ENCODE measurements around the gene ZNF425.

Gene ZNF425

DNA sequence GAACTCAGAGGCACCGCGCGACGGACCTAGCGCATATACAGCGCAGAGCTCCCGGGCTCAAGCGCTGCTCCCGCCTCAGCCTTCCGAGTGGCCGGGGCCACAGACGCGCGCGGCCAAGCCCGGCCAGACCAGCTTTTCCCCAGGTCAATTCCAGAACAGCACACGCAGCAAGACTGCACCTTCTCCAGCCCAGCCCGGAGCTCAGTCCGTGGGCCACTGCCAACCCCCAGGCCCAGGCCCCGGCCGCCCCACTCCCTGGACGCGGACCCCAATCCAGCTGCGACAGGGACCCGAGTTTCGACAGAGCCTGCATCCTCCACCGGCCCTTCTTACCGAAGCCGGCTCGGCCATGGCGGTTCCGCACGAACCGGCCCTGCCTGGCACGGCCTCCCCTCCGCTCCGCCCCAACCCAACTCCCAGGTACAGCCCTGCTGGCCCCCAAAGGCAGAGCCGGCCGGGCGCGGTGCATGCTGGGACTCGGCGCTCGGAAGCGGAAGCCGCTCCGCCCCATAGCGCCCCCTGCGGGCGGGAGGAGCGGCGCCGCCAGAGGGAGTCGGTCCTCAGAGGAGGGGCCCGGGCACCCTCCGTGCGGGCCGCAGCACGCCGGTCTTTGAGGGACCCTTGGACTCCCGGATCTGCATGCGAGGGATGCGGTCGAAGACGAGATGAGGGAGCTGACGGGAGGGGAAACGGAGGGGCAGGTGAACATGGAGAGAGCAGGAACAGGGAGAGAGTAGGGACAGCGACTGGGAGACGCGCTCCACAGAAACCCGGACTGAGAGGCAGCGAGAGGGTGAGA, at the start of gene ZNF425:
TSS of gene ZNF425 (minus strand) at position 462 of the 799 bp plus-strand sequence. CDS start at position 351, 111 bp downstream.
- Mint-ChIP-seq H3K4me3 (peak within 1 kb of the TSS; percentile 89 to 97), H3K9me3 (peaks cover 5 to 6% of the 10 kb centered on the region in 2 donors), H3K27ac (peak within 1 kb of the TSS; percentile 99), H3K4me1 (peaks cover 13 to 30% of the 10 kb centered on the region in 2 donors), H3K36me3 (peaks cover 24% of the 10 kb centered on the region in 2 donors), H3K27me3 (no peaks in the 10 kb centered on the region)
- ATAC-seq (replicated peaks) (peak; percentile 88 to 90), DNase-seq (peak; percentile 91)

DNA sequence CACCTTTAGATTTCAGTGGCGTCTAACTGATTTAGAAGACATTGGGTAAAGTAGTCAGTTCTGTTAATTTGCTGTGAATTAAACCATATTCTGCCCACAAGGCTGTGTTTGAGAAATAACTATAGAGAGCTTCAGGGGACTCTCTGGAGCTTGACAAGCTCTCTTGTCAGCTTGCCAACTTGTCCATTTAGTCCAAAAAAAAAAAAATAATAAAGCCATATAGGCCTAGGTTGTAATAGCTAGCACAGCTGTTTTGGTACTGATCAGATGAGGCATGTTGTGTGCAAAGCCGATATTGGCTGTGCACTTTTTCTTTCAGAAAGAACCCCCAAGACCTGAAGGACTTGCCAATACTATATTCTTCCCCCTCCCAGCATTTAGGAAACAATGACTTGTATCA, 49.0 kb upstream of the ZNF425 start:
- H3K4me3 Mint-ChIP-seq, result no peak overlapping the region
- H3K27ac Mint-ChIP-seq, result no peak overlapping the region
- no peaks in the 10 kb centered on the region for H3K4me1 Mint-ChIP-seq
- no peaks in the 10 kb centered on the region for H3K9me3 Mint-ChIP-seq
- no peak for ATAC-seq (replicated peaks)
- no peaks in the 10 kb centered on the region for H3K27me3 Mint-ChIP-seq
- peaks cover 27 to 35% of the 10 kb centered on the region in 2 donors for H3K36me3 Mint-ChIP-seq
- DNase-seq, result no peak

- ATAC-seq (replicated peaks) (no peak), DNase-seq (no peak)
- no peaks in the 10 kb centered on the region for H3K27me3 Mint-ChIP-seq
- H3K4me3 Mint-ChIP-seq, result no peak overlapping the region
- no peaks in the 10 kb centered on the region for H3K9me3 Mint-ChIP-seq
- no peaks in the 10 kb centered on the region for H3K4me1 Mint-ChIP-seq
- H3K36me3 Mint-ChIP-seq, result peaks cover 13 to 22% of the 10 kb centered on the region in 2 donors
- no peak overlapping the region for H3K27ac Mint-ChIP-seq
Measured at GRCh38 chr7:149172534-149172920, 46.4 kb upstream of the ZNF425 start.

DNA sequence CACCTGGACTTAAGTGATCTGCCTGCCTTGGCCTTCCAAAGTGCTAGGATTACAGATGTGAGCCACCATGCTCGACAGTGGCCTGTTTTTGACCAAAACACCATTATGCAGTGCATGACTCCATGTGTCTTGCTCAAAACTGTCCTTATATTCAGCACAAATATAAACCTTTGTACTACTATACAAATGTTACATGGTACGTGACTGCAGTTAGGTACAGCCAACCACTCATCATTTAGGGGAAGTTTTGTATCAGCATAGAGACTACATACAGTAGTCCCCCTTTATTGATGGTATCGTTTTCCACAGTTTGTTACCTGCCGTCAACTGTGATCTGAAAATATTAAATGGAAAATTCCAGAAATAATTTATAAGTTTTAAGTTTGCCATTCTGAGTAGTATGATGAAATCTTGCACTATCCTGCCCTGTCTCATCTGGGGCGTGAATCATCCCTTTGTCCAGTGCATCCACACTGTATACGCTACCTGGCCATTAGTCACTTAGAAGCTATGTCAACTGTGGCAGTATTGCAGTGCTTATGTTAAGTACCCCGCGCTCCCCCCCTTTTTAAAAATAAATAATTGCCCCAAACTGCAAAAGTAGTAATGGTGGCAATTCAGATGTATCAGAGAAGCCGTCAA, 45.9 kb upstream of the ZNF425 start:
- Mint-ChIP-seq H3K4me3 (no peak overlapping the region), H3K27me3 (no peaks in the 10 kb centered on the region), H3K36me3 (peaks cover 12 to 21% of the 10 kb centered on the region in 2 donors), H3K9me3 (no peaks in the 10 kb centered on the region), H3K4me1 (no peaks in the 10 kb centered on the region), H3K27ac (no peak overlapping the region)
- no peak for DNase-seq
- no peak for ATAC-seq (replicated peaks)

DNA sequence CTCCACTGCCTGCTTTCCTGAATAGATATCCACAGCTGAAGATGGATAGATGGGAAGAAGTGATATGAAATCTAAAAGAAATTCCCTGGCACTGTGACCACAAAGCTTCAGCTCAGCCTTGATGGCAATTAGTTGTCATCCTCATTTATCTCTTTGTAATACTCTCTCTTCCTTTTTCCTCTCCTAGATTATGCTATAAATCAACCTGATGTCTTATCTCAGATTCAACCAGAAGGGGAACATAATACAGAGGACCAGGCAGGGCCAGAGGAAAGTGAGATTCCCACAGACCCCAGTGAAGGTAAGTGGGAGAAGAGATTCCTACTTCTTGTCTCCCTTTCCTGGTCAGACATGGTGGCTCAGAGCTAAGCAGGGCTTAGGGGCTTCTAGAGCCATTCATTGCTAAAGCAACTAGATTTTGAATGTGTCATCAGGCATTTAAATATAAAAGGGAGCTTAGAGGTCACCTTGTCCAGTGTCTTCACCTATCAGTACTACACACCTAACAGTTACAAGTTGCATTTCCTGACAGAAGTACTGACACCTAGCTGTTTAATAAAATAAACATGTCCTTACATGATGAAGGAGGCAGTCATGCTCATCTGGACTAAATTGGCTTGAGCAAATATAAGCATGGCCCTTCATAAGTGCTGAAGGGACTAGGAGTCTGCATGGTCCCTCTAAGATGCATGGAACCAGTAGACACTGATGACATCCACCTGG, 40.7 kb upstream of the ZNF425 start:
- no peak overlapping the region for H3K27ac Mint-ChIP-seq
- H3K36me3 Mint-ChIP-seq, result peaks cover 22 to 23% of the 10 kb centered on the region in 2 donors
- ATAC-seq (replicated peaks) (no peak), DNase-seq (no peak)
- no peaks in the 10 kb centered on the region for H3K27me3 Mint-ChIP-seq
- no peaks in the 10 kb centered on the region for H3K4me1 Mint-ChIP-seq
- no peaks in the 10 kb centered on the region for H3K9me3 Mint-ChIP-seq
- H3K4me3 Mint-ChIP-seq, result no peak overlapping the region

DNA sequence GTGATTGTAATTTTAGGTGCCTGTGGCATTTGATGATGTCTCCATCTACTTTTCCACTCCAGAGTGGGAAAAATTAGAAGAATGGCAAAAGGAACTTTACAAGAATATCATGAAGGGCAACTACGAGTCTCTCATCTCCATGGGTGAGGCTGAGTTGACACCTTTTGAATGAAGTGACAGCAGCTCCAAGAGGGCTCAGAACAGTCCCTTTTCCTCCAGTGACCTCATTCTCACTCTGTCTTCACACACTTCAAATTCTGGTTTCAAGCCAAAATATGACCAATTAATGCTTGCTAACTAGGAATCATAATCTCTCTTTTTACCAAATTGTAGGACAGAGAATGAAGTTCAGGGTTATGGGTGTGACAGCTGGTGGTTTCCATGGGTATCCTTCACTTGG, 40.0 kb upstream of the ZNF425 start:
- Mint-ChIP-seq H3K9me3 (no peaks in the 10 kb centered on the region), H3K27ac (no peak overlapping the region), H3K36me3 (peaks cover 27 to 28% of the 10 kb centered on the region in 2 donors), H3K4me3 (no peak overlapping the region), H3K27me3 (no peaks in the 10 kb centered on the region), H3K4me1 (peaks cover 0 to 2% of the 10 kb centered on the region in 2 donors)
- DNase-seq, result no peak
- no peak for ATAC-seq (replicated peaks)

DNA sequence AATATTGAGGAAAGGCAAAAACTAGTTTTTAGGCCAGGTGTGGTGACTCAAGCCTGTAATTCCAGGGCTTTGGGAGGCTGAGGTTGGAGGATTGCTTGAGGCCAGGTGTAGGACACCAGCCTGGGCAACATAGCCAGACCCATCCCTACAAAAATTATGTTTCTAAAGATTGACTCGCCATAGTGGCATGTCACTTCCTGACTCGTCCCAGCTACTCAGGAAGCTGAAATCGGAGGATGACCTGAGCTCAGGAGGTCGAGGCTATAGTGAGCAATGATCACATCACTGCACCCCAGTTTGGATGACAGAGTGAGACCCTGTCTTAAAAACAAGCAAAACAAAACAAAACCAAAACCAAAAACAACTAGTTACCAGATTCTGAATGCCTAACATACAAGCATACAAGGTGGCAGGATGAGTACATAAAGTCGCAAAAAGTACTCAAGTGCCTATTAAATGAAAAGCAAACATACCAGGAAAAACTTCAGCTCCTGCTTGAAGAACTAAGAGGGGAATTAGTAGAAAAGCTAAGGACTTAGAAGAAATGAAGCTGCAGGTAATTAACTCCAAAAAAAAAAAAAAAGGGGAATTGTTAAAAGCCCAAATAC, 35.2 kb upstream of the ZNF425 start:
- Mint-ChIP-seq H3K27ac (peak overlapping the region; percentile 75), H3K4me1 (peaks cover 9 to 28% of the 10 kb centered on the region in 2 donors), H3K36me3 (peaks cover 38 to 45% of the 10 kb centered on the region in 2 donors), H3K9me3 (no peaks in the 10 kb centered on the region), H3K4me3 (no peak overlapping the region), H3K27me3 (no peaks in the 10 kb centered on the region)
- DNase-seq, result no peak
- no peak for ATAC-seq (replicated peaks)

DNA sequence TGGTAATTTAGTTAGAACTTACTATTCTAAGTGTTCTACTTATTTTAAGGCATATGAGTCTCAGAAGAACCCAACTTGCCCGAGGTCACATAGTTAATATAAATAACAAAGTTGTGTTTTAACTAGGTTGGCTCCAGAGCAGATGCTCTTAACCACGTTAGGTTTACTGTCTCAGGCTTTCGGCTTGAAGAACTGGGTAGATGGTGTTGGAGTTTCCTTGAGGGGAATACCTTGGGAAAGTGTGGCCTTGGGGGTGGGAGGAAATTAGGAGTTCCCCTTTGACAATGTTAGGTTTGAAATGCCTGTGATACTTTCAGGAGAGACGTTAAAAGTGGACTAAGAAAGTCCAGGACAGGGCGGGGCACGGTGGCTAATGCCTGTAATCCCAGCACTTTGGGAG, 30.8 kb upstream of the ZNF425 start:
- H3K27ac Mint-ChIP-seq, result peak overlapping the region; percentile 20
- no peak for DNase-seq
- no peaks in the 10 kb centered on the region for H3K9me3 Mint-ChIP-seq
- peaks cover 40 to 61% of the 10 kb centered on the region in 2 donors for H3K36me3 Mint-ChIP-seq
- ATAC-seq (replicated peaks), result peak in 1 of 2 donors; percentile 42
- no peaks in the 10 kb centered on the region for H3K27me3 Mint-ChIP-seq
- H3K4me1 Mint-ChIP-seq, result peaks cover 12 to 33% of the 10 kb centered on the region in 2 donors
- H3K4me3 Mint-ChIP-seq, result no peak overlapping the region

DNA sequence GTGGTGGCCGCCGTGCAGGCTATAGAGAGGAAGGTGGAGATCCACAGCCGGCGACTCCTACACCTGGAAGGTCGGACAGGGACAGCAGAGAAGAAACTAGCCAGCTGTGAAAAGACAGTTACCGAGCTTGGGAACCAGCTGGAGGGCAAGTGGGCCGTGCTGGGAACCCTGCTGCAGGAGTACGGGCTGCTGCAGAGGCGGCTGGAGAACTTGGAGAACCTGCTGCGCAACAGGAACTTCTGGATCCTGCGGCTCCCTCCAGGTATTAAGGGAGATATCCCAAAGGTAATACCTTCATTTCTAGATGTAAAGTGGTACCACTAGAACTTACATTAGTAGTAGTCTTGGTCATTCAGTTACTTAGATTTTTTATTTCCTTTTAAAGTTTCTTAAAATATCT, 27.9 kb upstream of the ZNF425 start:
- H3K36me3 Mint-ChIP-seq, result peaks cover 24 to 48% of the 10 kb centered on the region in 2 donors
- peaks cover 12 to 22% of the 10 kb centered on the region in 2 donors for H3K4me1 Mint-ChIP-seq
- DNase-seq (no peak), ATAC-seq (replicated peaks) (no peak)
- H3K27me3 Mint-ChIP-seq, result no peaks in the 10 kb centered on the region
- H3K4me3 Mint-ChIP-seq, result no peak overlapping the region
- no peak overlapping the region for H3K27ac Mint-ChIP-seq
- H3K9me3 Mint-ChIP-seq, result no peaks in the 10 kb centered on the region

DNA sequence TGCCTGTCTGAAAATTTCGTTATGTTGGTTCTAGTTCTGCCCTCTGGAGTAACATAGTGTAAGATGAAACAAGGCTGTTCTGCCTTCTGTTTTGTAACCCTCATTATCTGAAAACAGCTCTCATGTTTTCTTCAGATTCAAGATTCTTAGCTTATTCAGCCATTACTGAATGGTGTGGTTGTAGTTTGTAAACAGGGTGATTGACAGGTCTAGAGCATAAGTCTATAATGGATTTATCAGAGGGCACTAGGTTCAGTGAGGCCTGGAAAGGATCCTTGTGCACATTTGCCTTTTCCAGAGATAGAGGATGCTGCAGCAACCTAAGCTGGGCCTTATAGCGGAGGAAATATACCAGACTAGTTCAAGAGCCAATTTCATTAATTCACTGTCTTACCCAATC, 27.2 kb upstream of the ZNF425 start:
- ATAC-seq (replicated peaks), result no peak
- Mint-ChIP-seq H3K9me3 (no peaks in the 10 kb centered on the region), H3K4me1 (peaks cover 12 to 27% of the 10 kb centered on the region in 2 donors), H3K36me3 (peaks cover 24 to 48% of the 10 kb centered on the region in 2 donors), H3K4me3 (no peak overlapping the region), H3K27me3 (no peaks in the 10 kb centered on the region), H3K27ac (no peak overlapping the region)
- no peak for DNase-seq

DNA sequence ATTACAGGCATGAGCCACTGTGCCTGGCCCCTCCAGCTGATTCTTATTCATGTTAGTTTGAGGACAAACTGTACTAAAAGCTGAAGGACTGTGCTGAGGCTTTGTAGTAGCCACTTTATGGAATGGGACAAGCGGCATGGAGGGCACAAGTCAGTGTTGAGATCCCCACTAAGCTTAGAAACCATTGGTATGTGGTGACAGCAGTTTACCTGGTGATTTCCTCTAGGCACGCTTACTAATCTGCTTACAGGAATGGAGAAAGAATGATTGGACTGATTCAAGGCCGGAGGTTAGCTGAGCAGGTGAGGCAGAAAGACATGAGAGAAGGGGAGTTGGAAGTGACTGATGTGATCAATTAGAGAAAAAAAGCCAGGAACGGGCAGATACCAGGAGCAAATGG, 24.9 kb upstream of the ZNF425 start:
- Mint-ChIP-seq H3K9me3 (no peaks in the 10 kb centered on the region), H3K27me3 (no peaks in the 10 kb centered on the region), H3K4me3 (no peak overlapping the region), H3K27ac (no peak overlapping the region), H3K4me1 (peaks cover 12 to 32% of the 10 kb centered on the region in 2 donors), H3K36me3 (peaks cover 13 to 35% of the 10 kb centered on the region in 2 donors)
- no peak for ATAC-seq (replicated peaks)
- DNase-seq, result no peak

- Mint-ChIP-seq H3K27me3 (no peaks in the 10 kb centered on the region), H3K4me3 (peak overlapping the region; percentile 90), H3K27ac (peak overlapping the region; percentile 74), H3K4me1 (peaks cover 14 to 37% of the 10 kb centered on the region in 2 donors), H3K9me3 (no peaks in the 10 kb centered on the region), H3K36me3 (peaks cover 0 to 17% of the 10 kb centered on the region in 2 donors)
- DNase-seq, result peak; percentile 56
- peak; percentile 33 to 43 for ATAC-seq (replicated peaks)
Measured at GRCh38 chr7:149147752-149148653, 21.9 kb upstream of the ZNF425 start.

DNA sequence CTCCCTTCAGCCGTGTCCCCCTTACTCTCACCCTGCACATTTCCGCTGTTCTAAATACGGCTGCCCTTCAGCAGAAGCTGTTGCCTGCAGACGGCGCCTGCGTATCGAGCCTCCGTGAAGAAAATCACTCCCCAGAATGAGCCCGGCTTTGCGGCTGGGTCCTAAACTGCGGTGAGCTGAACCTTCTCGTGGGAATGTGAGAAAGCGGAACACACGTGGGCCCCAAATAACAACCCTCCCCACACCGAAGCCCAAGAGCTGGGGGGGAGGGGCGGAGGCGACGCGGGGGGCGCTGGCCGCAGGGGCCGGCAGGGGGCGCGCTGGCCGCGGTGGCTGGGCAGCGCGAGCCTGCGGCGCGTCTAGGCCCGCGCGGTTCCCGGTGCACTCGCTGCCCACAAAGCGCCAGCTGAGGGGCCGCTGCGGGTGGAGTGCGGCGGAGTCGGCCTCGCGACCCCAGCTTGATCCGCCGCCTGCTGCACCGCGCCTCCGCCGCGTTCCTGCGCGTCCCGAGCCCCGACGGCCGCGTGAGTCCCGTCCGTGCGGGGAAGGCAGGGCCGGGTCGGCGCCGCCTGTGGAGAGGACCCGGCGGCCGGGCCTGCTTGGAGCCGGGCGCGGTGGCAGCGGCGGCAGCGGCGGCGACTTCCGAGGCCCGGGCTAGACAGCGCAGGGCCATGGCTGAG, 21.1 kb upstream of the ZNF425 start, which contains the start of gene ZNF398:
TSS of gene ZNF398 (plus strand) at position 382 of the 680 bp plus-strand sequence. CDS start at position 672, 290 bp downstream.
- ATAC-seq (replicated peaks) (peak; percentile 83 to 85), DNase-seq (peak; percentile 87)
- Mint-ChIP-seq H3K9me3 (no peaks in the 10 kb centered on the region), H3K27me3 (no peaks in the 10 kb centered on the region), H3K36me3 (peaks cover 0 to 17% of the 10 kb centered on the region in 2 donors), H3K4me3 (peak within 1 kb of the TSS; percentile 90), H3K27ac (peak within 1 kb of the TSS; percentile 90), H3K4me1 (peaks cover 14 to 37% of the 10 kb centered on the region in 2 donors)
